OCI-LY7 (cell line): ENCODE results near the gene B3GNT8.

Source experiments
- EZH2phosphoT487 ChIP-seq: fragments of 200-600 bp; sonication (generic); IDR thresholded peaks from 2 replicates; pipeline ENCODE4 v1.6.1; 2018; ENCODE audit warnings: low read depth, borderline replicate concordance, mild to moderate bottlenecking, mixed run types, antibody characterized with exemption, low read length, moderate library complexity, mixed read lengths
- TF ChIP-seq, protein P1 (sequence below): fragments of 200-600 bp; sonication (generic); conservative IDR thresholded peaks from 2 replicates; pipeline ENCODE4 v1.5.1; 2014; ENCODE audit warnings: mild to moderate bottlenecking, antibody characterized with exemption, low read length, moderate library complexity, mixed read lengths

DNA sequence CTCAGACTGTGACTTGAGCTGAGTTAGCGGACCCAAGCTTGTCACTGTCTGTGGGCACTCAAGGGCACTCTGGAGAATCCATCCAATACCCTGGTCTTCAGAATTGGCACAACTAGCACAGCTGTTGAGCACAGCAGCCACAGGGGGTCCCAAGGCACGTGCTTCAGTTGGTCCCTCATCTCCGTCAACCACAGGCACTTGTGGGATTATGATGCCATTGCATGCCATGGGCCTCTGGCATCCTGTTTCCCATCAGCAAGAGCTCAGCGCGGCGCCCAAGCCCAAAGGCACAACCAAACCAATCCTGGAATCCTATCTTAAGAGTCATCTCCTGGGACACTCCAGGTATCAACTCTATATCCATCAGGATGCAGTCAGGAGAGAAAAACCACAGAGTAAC is 3.7 kb upstream of the B3GNT8 start:
- TF ChIP-seq, protein P1, sequence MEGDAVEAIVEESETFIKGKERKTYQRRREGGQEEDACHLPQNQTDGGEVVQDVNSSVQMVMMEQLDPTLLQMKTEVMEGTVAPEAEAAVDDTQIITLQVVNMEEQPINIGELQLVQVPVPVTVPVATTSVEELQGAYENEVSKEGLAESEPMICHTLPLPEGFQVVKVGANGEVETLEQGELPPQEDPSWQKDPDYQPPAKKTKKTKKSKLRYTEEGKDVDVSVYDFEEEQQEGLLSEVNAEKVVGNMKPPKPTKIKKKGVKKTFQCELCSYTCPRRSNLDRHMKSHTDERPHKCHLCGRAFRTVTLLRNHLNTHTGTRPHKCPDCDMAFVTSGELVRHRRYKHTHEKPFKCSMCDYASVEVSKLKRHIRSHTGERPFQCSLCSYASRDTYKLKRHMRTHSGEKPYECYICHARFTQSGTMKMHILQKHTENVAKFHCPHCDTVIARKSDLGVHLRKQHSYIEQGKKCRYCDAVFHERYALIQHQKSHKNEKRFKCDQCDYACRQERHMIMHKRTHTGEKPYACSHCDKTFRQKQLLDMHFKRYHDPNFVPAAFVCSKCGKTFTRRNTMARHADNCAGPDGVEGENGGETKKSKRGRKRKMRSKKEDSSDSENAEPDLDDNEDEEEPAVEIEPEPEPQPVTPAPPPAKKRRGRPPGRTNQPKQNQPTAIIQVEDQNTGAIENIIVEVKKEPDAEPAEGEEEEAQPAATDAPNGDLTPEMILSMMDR: no peak
- no peak for TF ChIP-seq EZH2phosphoT487
